HUES6 (cell line): ENCODE results near the gene SLC12A2.

Source experiments
- H3K27ac ChIP-seq: 2 replicates; pipeline ENCODE4 v1.7.0; 2013; ENCODE audit warnings: low read depth, mild to moderate bottlenecking, low read length, inconsistent platforms
- H3K27me3 ChIP-seq: 2 replicates; pipeline ENCODE4 v1.6.1; 2013; ENCODE audit warnings: low read length; ENCODE audit not compliant: control insufficient read depth, insufficient read depth
- H3K36me3 ChIP-seq: 2 replicates; pipeline ENCODE4 v1.6.1; 2013; ENCODE audit warnings: low read length; ENCODE audit not compliant: control insufficient read depth, insufficient read depth
- H3K4me1 ChIP-seq: 2 replicates; pipeline ENCODE4 v1.6.1; 2013; ENCODE audit warnings: low read length; ENCODE audit not compliant: control insufficient read depth, insufficient read depth
- H3K4me3 ChIP-seq: 2 replicates; pipeline ENCODE4 v1.5.1; 2013; ENCODE audit warnings: low read depth, low read length
- H3K9ac ChIP-seq: one replicate; pipeline ENCODE4 v1.6.1; 2013; ENCODE audit warnings: mild to moderate bottlenecking, low read length
- H3K9me3 ChIP-seq: 2 replicates; pipeline ENCODE4 v1.6.1; 2013; ENCODE audit warnings: low read depth, low read length; ENCODE audit not compliant: control insufficient read depth, insufficient read depth

Gene SLC12A2

DNA sequence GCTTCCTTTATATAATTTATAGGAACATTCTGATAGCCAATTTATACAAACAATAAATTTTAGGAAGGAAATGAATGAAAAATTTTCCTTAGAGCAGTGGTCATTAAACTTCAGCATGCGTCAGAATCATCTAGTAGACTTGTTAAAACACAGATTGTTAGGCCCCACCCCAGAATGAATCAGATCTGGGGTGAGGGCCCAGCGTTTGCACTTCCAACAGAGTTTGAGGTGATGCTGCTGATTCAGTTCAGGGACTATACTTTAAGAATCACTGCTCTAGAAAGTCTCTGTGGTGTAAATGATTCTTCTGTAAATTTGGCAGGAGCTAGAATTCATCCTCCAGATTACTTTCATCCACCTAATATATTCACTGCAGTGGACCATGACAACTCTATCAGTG lies 80.4 kb downstream of the SLC12A2 start:
- Histone ChIP-seq H3K4me1 (no peaks in the 10 kb centered on the region), H3K9me3 (no peaks in the 10 kb centered on the region), H3K27me3 (no peaks in the 10 kb centered on the region), H3K36me3 (no peaks in the 10 kb centered on the region), H3K4me3 (no peak overlapping the region), H3K9ac (no peak overlapping the region), H3K27ac (no peak overlapping the region)

DNA sequence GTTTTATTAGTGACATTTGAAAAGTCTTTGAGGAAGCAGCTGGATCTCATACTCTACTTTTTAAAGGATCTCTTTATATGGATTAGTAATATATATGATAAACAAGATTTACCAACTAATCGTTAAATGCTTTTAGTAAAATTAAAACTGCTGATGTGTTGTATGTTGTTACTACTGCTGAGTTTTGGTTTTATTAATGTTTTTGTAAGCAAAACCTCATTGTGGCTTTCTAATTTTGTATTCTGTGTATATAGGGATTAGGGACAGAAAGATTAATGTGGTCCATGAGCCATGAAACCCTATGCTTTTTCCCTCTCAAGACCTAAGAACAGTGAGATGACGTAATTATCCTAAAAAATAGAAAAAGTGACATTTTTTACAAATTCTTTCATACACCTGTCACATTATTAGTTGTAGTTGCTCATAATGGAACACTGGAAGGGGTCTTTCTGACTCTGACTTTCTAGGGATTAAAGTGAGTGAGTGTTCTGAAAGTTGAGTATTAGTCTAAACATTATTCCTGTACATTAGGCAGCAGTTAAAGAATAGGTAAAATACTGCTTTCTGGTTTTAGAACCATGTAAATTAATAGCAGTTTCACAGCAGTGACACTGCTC lies 85.9 kb downstream of the SLC12A2 start:
- Histone ChIP-seq H3K27ac (no peak overlapping the region), H3K4me3 (no peak overlapping the region), H3K36me3 (no peaks in the 10 kb centered on the region), H3K9ac (no peak overlapping the region), H3K27me3 (no peaks in the 10 kb centered on the region), H3K4me1 (no peaks in the 10 kb centered on the region), H3K9me3 (no peaks in the 10 kb centered on the region)

DNA sequence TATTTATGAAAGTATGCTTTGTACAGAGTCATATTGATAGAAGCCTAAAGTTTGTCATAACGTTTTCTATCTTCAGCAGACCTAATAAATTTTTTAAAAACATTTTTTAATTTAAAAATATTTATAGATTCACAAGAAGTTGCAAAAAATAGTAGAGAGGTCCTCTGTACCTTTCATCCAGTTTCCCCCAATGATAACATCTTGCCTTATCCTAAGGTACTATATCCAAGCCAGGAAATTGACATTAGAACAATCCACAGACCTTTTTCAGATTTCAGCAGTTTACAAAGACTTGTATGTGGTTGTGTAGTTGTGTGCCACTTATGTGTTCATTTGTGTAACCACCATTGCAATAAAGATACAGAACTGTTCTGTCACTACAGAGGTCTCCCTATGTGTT lies 88.5 kb downstream of the SLC12A2 start:
- no peaks in the 10 kb centered on the region for H3K27me3 ChIP-seq
- no peaks in the 10 kb centered on the region for H3K9me3 ChIP-seq
- H3K4me3 ChIP-seq: no peak overlapping the region
- H3K9ac ChIP-seq: no peak overlapping the region
- H3K4me1 ChIP-seq: no peaks in the 10 kb centered on the region
- H3K36me3 ChIP-seq: no peaks in the 10 kb centered on the region
- H3K27ac ChIP-seq: no peak overlapping the region

DNA sequence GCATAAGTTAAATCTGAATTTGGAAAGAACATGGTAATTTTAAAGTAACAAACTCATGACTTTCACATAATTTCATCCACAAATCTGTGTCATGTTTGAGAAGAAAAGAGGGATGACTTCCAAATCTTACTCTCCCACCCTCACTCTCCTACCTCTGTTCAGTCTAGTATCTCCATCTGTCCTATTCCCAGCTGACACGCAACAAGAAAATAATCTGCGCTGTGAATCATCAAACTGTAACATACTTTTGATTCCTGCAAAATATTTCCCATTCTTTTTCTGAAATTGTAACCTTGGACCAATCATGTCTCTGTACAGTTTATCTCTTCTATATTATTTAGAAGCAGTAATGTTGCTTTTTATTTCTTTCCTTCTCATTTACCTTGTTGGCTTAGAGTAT lies 91.4 kb downstream of the SLC12A2 start:
- Histone ChIP-seq H3K9me3 (no peaks in the 10 kb centered on the region), H3K27me3 (no peaks in the 10 kb centered on the region), H3K4me3 (no peak overlapping the region), H3K36me3 (0 out of 2 replicates have a peak, but pooled peaks cover 3% of the 10 kb centered on the region), H3K4me1 (no peaks in the 10 kb centered on the region), H3K27ac (no peak overlapping the region), H3K9ac (no peak overlapping the region)

DNA sequence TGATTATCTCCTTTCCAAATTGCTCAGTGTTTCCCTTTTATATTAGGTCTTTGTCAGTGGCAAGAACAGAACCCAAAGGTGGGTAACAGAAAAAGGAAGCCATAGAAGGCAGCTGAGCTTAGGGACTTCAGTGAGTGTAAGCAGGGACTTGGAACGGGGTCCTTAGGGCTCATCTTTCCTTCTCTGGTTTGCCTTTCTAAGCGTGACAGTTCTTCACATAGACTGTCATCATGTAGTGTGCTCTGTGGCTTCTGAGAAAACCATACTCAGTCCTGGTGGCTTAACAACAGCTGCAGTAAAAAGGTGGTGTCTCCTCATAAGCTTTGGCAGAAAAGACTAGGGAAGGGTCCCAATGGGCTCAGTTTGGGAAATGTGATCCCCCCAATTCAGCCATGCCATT lies 108.8 kb downstream of the SLC12A2 start:
- H3K27ac ChIP-seq: no peak overlapping the region
- no peaks in the 10 kb centered on the region for H3K4me1 ChIP-seq
- H3K9me3 ChIP-seq: no peaks in the 10 kb centered on the region
- H3K27me3 ChIP-seq: no peaks in the 10 kb centered on the region
- H3K36me3 ChIP-seq: no peaks in the 10 kb centered on the region
- H3K4me3 ChIP-seq: no peak overlapping the region
- H3K9ac ChIP-seq: no peak overlapping the region

DNA sequence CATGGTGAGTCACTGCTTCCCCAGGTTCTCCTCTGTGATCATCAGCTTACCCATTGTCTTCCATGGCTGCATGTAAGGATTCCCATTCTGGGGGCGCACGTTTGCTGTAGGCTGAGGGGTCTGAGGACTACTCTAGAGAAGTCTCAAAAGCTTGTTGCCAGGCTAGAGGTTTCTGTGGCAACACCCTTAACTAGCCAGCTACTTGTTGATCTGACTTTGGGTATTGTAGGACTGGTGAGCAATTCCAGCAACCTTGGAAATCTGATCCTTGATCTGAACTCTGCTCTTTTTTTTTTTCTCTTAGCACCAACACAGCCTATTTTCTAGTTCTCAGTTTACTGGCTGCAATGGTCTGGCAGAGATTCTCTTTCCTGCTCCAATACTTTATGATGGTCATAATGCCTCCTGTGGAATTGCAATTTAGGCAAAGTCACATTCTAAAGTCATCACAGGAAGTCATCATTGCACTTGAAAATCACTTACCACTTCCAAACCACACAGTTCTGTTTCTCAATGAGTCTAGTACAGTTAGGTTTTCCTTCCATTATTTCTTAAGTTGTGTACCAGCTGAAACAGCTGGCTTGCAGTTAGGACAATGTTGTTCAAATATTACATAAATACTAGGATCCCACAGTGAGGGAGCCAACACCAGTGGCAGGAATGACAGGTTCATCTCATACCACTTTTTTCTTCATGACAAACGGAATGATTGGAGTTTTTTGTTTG lies 110.3 kb downstream of the SLC12A2 start:
- no peaks in the 10 kb centered on the region for H3K4me1 ChIP-seq
- no peak overlapping the region for H3K4me3 ChIP-seq
- H3K36me3 ChIP-seq: no peaks in the 10 kb centered on the region
- H3K9ac ChIP-seq: no peak overlapping the region
- no peaks in the 10 kb centered on the region for H3K9me3 ChIP-seq
- H3K27me3 ChIP-seq: no peaks in the 10 kb centered on the region
- no peak overlapping the region for H3K27ac ChIP-seq

DNA sequence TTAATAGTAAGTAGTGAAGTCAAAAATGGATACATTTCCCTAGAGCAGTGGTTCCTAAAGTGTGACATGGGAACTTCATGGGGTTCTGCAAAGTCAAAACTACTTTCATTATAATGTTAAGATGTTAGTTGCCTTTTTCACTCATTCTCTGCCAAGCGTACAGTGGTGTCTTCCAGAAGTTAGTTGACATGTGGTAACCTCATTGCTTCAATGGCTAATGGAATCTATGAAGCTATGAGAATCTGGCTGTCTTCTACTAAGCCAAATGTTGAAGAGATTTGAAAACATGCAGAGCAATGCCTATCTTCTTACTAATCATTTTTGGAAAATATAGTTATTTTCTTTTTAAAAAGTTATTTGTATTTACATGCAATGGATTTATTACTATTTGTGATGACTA lies 111.8 kb downstream of the SLC12A2 start:
- Histone ChIP-seq H3K9ac (no peak overlapping the region), H3K4me3 (no peak overlapping the region), H3K27ac (no peak overlapping the region), H3K36me3 (no peaks in the 10 kb centered on the region), H3K27me3 (peaks cover 3% of the 10 kb centered on the region), H3K9me3 (no peaks in the 10 kb centered on the region), H3K4me1 (no peaks in the 10 kb centered on the region)

DNA sequence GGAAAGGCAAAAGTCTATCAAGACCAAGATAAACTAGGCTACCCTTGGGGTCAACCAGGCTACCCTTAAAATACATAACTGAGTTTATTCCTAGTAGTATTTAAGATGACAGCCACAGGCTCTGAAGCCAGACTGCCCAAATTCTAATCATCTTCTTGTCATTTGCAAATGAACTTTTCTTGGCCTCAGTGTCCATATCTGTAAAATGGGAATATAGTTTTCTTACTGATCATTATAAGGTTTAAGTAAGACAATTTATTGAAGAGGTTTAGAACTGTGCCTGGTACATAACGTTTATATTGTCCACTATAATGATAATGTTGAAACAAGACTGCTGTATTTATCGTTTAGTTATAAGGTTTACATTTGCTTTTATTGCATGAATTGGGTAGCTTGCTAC lies 112.5 kb downstream of the SLC12A2 start:
- no peak overlapping the region for H3K9ac ChIP-seq
- no peaks in the 10 kb centered on the region for H3K36me3 ChIP-seq
- no peaks in the 10 kb centered on the region for H3K4me1 ChIP-seq
- no peak overlapping the region for H3K27ac ChIP-seq
- no peaks in the 10 kb centered on the region for H3K9me3 ChIP-seq
- peaks cover 11% of the 10 kb centered on the region for H3K27me3 ChIP-seq
- H3K4me3 ChIP-seq: no peak overlapping the region

DNA sequence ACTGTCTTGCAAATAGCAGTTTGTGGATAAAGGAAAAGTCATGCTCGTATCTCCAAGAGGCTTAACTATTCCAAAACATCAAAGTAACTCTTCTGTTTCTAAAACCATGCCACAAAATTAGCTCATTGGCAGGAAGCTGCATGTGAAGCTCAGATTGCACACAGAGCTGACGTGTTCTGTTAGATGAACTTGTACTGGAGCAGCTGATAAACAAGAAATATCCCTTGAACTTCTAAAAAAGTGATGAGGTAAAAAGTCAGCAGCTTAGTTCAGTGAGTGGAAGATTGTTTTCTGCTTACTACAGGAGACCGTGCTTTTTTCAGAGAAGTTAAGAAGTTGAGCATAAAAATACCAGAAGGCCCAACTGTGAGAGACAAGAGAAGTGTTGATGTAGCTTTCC lies 113.2 kb downstream of the SLC12A2 start:
- no peaks in the 10 kb centered on the region for H3K9me3 ChIP-seq
- no peak overlapping the region for H3K27ac ChIP-seq
- H3K27me3 ChIP-seq: peaks cover 15% of the 10 kb centered on the region
- no peaks in the 10 kb centered on the region for H3K36me3 ChIP-seq
- H3K4me3 ChIP-seq: no peak overlapping the region
- H3K9ac ChIP-seq: no peak overlapping the region
- no peaks in the 10 kb centered on the region for H3K4me1 ChIP-seq

DNA sequence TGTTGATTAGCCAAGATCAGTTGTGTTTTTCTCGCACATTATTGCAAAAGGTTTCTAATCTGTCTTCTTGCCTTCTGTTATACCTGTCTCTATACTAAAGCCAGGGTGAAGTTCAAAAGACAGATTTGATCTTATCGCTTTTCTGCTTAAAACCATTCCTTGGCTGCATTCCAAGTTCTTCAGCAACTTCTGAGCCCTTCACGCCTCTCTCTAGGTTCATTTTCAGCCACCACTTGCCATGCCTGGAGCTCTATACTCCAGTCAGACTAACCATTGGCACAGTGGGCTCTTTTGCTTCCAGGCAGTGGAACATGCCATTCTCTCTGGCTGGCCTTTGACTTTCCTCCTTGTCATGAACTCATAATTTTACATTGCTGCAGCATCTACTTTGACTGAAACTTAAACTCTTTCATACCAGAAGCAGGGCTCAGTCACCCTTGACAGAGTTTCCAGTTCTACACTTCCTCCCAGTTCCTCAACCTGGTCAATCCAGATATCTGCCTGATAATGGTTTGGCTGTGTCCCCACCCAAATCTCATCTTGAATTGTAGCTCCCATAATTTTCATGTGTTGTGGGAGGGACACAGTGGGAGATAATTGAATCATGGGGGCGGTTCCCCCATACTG lies 114.4 kb downstream of the SLC12A2 start:
- Histone ChIP-seq H3K4me1 (no peaks in the 10 kb centered on the region), H3K27ac (no peak overlapping the region), H3K9ac (no peak overlapping the region), H3K36me3 (no peaks in the 10 kb centered on the region), H3K4me3 (no peak overlapping the region), H3K9me3 (no peaks in the 10 kb centered on the region), H3K27me3 (peaks cover 18% of the 10 kb centered on the region)

DNA sequence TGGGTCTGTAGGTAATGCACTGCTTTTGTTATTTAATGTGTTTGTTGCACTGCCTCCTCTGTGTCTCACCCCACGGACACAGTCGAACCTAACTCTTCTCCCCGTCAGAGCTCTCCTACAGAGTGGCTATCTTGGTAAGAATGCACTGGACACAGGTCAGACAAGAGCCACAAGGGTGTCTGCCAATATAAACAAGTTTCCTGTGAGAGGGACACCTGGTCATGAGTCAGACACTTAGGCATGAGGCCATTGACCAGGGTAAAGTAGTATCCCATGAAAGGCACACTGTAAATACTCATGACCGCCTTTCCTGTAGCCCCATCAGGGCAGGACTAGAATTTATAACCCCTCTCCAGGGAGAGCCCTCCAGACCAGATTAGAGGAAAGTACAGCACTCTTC lies 115.5 kb downstream of the SLC12A2 start:
- Histone ChIP-seq H3K27me3 (peaks cover 18% of the 10 kb centered on the region), H3K27ac (no peak overlapping the region), H3K36me3 (no peaks in the 10 kb centered on the region), H3K9me3 (no peaks in the 10 kb centered on the region), H3K4me3 (no peak overlapping the region), H3K9ac (no peak overlapping the region), H3K4me1 (no peaks in the 10 kb centered on the region)
